Spleen (tissue), 11 donors: ENCODE data around the gene GNRH2. TPM values are rescaled to one million over a fixed set of nuclear protein-coding genes. Genes with fewer than 3 reads are reported as not detected.

ENCODE experiments used
- DNase-seq: peaks from one replicate; pipeline ENCODE4 v3.0.0-alpha.2; 2020
- H3K27ac ChIP-seq, 8 donors: fragments of 200-600 bp; sonication (generic) in 7 of 8; 1 replicate in 4 of 8; 2 replicates in 4 of 8; pipeline versions ENCODE4 v1.5.0 to v1.8.0; 2016 to 2021; ENCODE audit warnings: inconsistent platforms in 4 of 8, mild to moderate bottlenecking in 4 of 8, moderate library complexity in 1 of 8
- H3K27me3 ChIP-seq, 7 donors: fragments of 200-600 bp; sonication (generic) in 6 of 7; replicated peaks in 1 of 7; 1 replicate in 4 of 7; 2 replicates in 3 of 7; pipeline versions ENCODE4 v1.5.0 to v1.8.0; 2016 to 2021; ENCODE audit warnings: inconsistent platforms in 3 of 7, mild to moderate bottlenecking in 1 of 7
- H3K36me3 ChIP-seq, 6 donors: fragments of 200-600 bp; sonication (generic) in 5 of 6; 1 replicate in 4 of 6; 2 replicates in 2 of 6; pipeline versions ENCODE4 v1.5.0 to v1.8.0; 2016 to 2021; ENCODE audit warnings: inconsistent platforms in 2 of 6
- H3K4me1 ChIP-seq, 6 donors: fragments of 200-600 bp; sonication (generic) in 5 of 6; 1 replicate in 3 of 6; 2 replicates in 3 of 6; pipeline versions ENCODE4 v1.5.0 to v1.8.0; 2016 to 2021; ENCODE audit warnings: inconsistent platforms in 3 of 6
- H3K4me3 ChIP-seq, 8 donors: fragments of 200-600 bp; sonication (generic) in 7 of 8; 1 replicate in 4 of 8; 2 replicates in 4 of 8; pipeline versions ENCODE4 v1.5.0 to v1.8.0; 2016 to 2021; ENCODE audit warnings: inconsistent platforms in 4 of 8, mild to moderate bottlenecking in 4 of 8, moderate library complexity in 2 of 8
- H3K9me3 ChIP-seq, 8 donors: fragments of 200-600 bp; sonication (generic) in 7 of 8; 1 replicate in 4 of 8; 2 replicates in 4 of 8; pipeline versions ENCODE4 v1.5.0 to v1.8.0; 2016 to 2021; ENCODE audit warnings: inconsistent platforms in 4 of 8
- POLR2A ChIP-seq, 3 donors: fragments of 450-650 bp; IDR thresholded peaks; one replicate each; pipeline ENCODE4 v1.5.1; 2017; ENCODE audit warnings: antibody characterized with exemption in 3 of 3, mild to moderate bottlenecking in 1 of 3
- POLR2AphosphoS5 ChIP-seq, 3 donors: sonication (generic); formaldehyde crosslinking; IDR thresholded peaks; one replicate each; pipeline ENCODE4 v1.5.1; 2017; ENCODE audit warnings: antibody characterized with exemption in 3 of 3
- WGBS, 5 donors: extraction: QIAGEN DNeasy Blood & Tissue Kit in 3 of 5; methylation state at CpG; one replicate each; pipeline versions ENCODE4 v1.1.5 to v1.1.7; 2013 to 2018; 5-methylcytosine and 5-hydroxymethylcytosine counted together
- intact Hi-C: fragments of 100-400 bp; cut with DNase I; formaldehyde crosslinking; loops from one replicate; pipeline ENCODE4 v1.15.0; 2023; ENCODE audit warnings: low total_unique reads
- polyA plus RNA-seq, 3 donors: library from polyadenylated mRNA; stranded (reverse); fragments of 200-250 nt; gene quantifications; one replicate each; pipeline ENCODE4 v1.2.1, GENCODE V29; 2013
- total RNA-seq, 7 donors: library from RNA; depleted of rRNA in 3 of 7; stranded (reverse); fragments of >200 nt in 3 of 7; fragmentation: NEBNext Ultra II Directional in 4 of 7; extraction: Animal tissue kit (Norgen Biotek cat#: 25700) in 4 of 7; gene quantifications; one replicate each; pipeline versions ENCODE4 v1.1.0 to v1.2.1, GENCODE V29; 2016 to 2021
- TF ChIP-seq, protein P1 (sequence below), 11 experiments: fragments of 200-600 bp in 7 of 11; fragments of 450-650 bp in 4 of 11; sonication (generic) in 4 of 11; IDR thresholded peaks in 8 of 11; conservative IDR thresholded peaks in 3 of 11; 1 replicate in 7 of 11; 2 replicates in 4 of 11; pipeline versions ENCODE4 v1.4.0 to v1.8.0; 2016 to 2021; ENCODE audit warnings: antibody characterized with exemption in 11 of 11, inconsistent platforms in 4 of 11, mild to moderate bottlenecking in 1 of 11
- donor health status: healthy with polysubstance abuse.
- donor health status: DM: no; HTN: no; CAD: no; lungs with moderate emphysema.
- donor health status: DM: no; HTN: no; CAD: no.
- donor health status: Bipolar disorder and iron deficiency.
- donor health status: healthy.
- donor health status: DM: no; HTN: no; CAD: no.
- donor health status: DM: yes; HTN: yes; CAD: no.

The GNRH2 gene
- total and polyA plus RNA-seq, 10 donors = 0.70 to 1.7 (median 1.0) TPM; not detected in 6

DNA sequence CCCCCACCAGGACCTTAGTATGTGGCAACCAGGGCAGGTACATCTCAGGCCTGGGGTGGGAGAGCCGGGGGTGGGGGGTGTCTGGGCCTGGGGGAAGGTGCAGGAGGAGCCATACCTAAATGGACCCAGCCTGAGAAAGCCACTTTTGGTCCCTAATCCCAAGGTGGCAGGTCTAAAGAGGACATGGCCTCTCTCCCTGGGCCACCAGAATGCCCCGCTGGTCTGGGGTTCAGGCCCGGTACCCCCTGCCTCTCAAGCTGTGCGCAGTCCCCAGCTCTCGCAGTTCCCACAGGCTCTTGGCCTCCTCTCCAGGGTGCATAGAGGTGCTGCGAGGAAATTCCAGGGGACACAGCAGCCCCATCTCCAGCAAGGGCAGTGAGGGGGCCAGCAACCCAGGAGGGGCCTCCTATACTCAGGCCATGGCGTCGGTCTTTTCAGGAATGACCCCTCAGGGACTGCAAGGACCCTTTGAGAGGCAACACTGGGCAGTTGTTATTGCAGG, 42.2 kb downstream of the GNRH2 start:
- peaks cover 3 to 29% (median 18%) of the 10 kb centered on the region in 6 donors for H3K4me1 ChIP-seq
- peaks cover 4 to 73% (median 43%) of the 10 kb centered on the region in 7 donors for H3K27me3 ChIP-seq
- 84 to 98% (median 94%) methylated on average over 3 to 8 of the region's 8 CpGs for WGBS, 5 donors
- H3K9me3 ChIP-seq = no peaks in the 10 kb centered on the region
- no peak overlapping the region for H3K4me3 ChIP-seq
- TF ChIP-seq POLR2AphosphoS5 (IDR thresholded peaks at IDR 0.05) (no peak), POLR2A (IDR thresholded peaks at IDR 0.05) (no peak)
- TF ChIP-seq, protein P1, sequence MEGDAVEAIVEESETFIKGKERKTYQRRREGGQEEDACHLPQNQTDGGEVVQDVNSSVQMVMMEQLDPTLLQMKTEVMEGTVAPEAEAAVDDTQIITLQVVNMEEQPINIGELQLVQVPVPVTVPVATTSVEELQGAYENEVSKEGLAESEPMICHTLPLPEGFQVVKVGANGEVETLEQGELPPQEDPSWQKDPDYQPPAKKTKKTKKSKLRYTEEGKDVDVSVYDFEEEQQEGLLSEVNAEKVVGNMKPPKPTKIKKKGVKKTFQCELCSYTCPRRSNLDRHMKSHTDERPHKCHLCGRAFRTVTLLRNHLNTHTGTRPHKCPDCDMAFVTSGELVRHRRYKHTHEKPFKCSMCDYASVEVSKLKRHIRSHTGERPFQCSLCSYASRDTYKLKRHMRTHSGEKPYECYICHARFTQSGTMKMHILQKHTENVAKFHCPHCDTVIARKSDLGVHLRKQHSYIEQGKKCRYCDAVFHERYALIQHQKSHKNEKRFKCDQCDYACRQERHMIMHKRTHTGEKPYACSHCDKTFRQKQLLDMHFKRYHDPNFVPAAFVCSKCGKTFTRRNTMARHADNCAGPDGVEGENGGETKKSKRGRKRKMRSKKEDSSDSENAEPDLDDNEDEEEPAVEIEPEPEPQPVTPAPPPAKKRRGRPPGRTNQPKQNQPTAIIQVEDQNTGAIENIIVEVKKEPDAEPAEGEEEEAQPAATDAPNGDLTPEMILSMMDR (IDR thresholded peaks at IDR 0.05 in 8 of 11, conservative IDR thresholded peaks at IDR 0.05 in 3 of 11) = no peak
- H3K36me3 ChIP-seq = no peaks in the 10 kb centered on the region
- intact Hi-C loops = no loop called here
- no peak for DNase-seq
- H3K27ac ChIP-seq = no peak overlapping the region

DNA sequence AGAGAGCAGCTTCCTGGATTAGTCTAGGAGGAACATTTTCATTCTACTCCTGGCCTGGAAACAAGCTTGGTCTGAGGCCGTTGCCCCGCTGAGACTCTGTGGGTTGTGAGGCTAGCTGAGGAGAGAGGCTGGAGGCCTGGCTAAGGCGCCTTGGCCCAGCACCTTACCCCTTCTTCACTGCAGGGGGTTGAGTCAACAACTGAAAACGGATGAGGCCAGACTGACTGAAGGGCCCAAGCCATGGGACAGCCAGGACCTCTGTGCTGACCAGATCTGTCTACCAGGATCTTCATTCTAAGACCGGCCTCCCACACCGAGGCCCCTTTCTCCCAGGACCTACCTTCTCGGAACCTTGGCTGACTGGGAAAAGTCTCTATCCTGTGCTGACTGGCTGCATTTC, 44.6 kb downstream of the GNRH2 start:
- Histone ChIP-seq H3K9me3 (no peaks in the 10 kb centered on the region), H3K4me1 (peaks cover 0 to 28% (median 13%) of the 10 kb centered on the region in 6 donors), H3K4me3 (no peak overlapping the region), H3K27ac (no peak overlapping the region), H3K36me3 (no peaks in the 10 kb centered on the region), H3K27me3 (peaks cover 4 to 73% (median 34%) of the 10 kb centered on the region in 7 donors)
- WGBS, 5 donors = 81 to 89% (median 85%) methylated on average over 7 of the region's 7 CpGs
- DNase-seq = no peak
- TF ChIP-seq POLR2A (IDR thresholded peaks at IDR 0.05) (no peak), POLR2AphosphoS5 (IDR thresholded peaks at IDR 0.05) (no peak)
- TF ChIP-seq, protein P1 (IDR thresholded peaks at IDR 0.05 in 8 of 11, conservative IDR thresholded peaks at IDR 0.05 in 3 of 11) = no peak
- intact Hi-C loops = no loop called here

DNA sequence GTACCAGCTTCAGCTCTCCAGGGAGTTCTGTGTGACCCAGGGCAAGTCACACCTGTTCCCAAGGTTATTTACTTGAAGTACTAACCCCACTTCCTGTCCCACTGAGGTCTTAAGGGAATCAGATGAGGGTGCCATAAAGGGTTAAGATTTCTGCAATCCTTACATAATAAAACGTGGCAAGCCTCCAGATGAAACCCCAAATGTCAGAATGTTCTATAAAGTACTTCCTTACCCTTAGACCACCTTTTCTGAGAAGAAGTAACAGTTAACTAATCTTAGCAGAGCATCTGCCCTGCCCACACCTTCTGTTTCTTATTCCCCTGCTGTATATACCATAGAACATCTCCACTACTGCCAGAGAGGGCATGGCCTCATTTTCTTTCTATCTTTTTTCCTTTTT, 47.1 kb downstream of the GNRH2 start:
- DNase-seq = no peak
- Histone ChIP-seq H3K36me3 (no peaks in the 10 kb centered on the region), H3K4me3 (no peak overlapping the region), H3K27me3 (peaks cover 0 to 61% (median 23%) of the 10 kb centered on the region in 7 donors), H3K27ac (no peak overlapping the region), H3K9me3 (no peaks in the 10 kb centered on the region), H3K4me1 (peaks cover 0 to 25% (median 15%) of the 10 kb centered on the region in 6 donors)
- 0 to 7% (median 0%) methylated on average over 1 of the region's 1 CpG for WGBS, 5 donors
- TF ChIP-seq, protein P1 (IDR thresholded peaks at IDR 0.05 in 8 of 11, conservative IDR thresholded peaks at IDR 0.05 in 3 of 11) = no peak
- TF ChIP-seq POLR2AphosphoS5 (IDR thresholded peaks at IDR 0.05) (no peak), POLR2A (IDR thresholded peaks at IDR 0.05) (no peak)
- intact Hi-C loops = no loop called here

DNA sequence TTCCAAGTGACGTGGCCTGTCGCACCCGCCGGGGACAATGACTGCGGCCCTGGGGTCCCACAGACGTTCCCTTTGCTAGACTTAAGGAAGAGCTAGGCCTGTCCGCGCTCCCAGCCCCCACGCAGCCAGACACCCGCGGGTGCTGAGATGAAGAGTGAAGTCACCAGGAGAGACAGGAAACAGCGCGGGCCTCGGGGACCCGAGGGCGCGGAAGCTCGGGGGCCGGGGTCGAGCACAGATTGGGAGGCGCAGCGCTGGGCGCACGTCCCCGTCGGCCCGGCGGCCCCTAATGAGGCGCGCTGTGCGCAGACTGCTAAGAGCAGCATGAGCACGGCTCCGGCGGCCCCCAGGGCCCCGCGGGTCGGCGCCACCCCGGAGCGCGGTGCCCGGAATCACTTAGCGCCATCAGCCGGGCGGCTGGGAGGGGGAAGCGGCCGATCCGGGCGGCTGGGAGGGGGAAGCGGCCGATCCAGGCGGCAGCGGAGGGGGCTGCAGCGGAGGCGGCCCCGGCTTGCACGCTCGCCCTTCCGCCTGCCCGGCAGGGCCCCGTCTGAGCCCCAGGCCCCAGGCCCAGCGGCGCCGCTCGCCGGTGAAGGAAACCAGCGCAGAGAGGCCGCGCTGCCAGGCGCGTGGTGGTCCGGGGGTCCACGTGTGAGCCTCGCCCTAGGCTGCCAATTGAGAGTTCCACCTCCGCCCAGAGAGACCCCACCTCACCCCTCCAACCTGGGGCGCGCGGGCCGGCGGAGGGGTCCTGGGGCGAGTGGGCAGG, 49.4 kb downstream of the GNRH2 start:
- DNase-seq = peak; percentile 83

More for the DNA sequence above, 49.4 kb downstream of the GNRH2 start:
- WGBS, 5 donors = 6 to 8% (median 7%) methylated on average over 32 to 81 of the region's 81 CpGs
- peak overlapping the region; percentile 19 to 68 (median 40) for H3K4me3 ChIP-seq
- TF ChIP-seq POLR2AphosphoS5 (IDR thresholded peaks at IDR 0.05) (peak in 2 of 3 donors; percentile 30 to 51), POLR2A (IDR thresholded peaks at IDR 0.05) (no peak)
- no peaks in the 10 kb centered on the region for H3K36me3 ChIP-seq
- peak overlapping the region in 6 of 8 donors; percentile 20 to 69 (median 42) for H3K27ac ChIP-seq
- no peaks in the 10 kb centered on the region for H3K9me3 ChIP-seq
- peaks cover 0 to 62% (median 23%) of the 10 kb centered on the region in 7 donors for H3K27me3 ChIP-seq
- peaks cover 0 to 25% (median 15%) of the 10 kb centered on the region in 6 donors for H3K4me1 ChIP-seq
- intact Hi-C loops = no loop called here
